Measurements from ENCODE around the gene LRSAM1.

DNA sequence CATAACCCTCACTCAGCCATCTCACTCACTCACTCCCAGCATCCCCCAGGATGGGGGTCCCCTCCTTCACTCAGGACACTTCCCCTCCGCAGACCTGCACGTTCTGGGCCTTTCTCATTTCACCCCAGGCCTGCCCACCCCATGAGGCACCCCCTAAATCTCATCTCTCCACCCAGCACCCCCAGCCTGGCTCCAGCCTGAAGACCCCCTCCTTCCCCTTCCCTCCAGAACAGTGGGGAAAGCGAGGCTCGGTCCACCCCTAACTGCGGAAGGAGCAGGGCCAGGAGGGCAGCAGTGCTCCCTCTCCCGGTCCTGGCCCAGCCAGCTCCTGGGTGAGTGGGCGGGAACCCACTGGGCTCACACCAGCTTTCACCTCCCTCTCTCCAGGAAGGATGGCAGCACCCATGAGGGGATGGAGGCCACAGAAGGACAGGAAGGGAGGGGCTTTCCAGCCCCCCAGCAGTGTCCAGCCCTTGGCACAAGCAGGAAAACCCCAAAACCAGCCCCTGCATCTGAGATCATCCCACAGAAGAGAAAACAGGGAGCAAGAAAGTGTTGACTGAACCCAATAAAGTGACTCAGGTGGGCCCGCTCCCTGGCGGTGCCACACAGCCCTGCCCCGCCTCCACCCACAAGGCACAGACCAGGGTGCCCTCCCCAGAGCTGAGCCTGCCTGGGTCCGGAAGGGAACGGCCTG lies 55.0 kb downstream of the LRSAM1 start:
- TF ChIP-seq CTCF (optimal IDR thresholded peaks at IDR 0.05 in 1 of 3, IDR thresholded peaks at IDR 0.05 in 1 of 3, conservative IDR thresholded peaks at IDR 0.05 in 1 of 3; ENCODE audit: extremely low read depth in 1 of 3, insufficient read depth in 2 of 3, low read length in 3 of 3) (no peak), EZH2 (IDR thresholded peaks at IDR 0.05; ENCODE audit: low read length) (no peak)
